ENCODE results near the gene SPO11.
A peak's percentile ranks its signal among the peaks of the same experiment; 100 is the strongest.

The SPO11 gene

GRCh38 chr20:57387463-57387862, 57.9 kb downstream of the SPO11 start:
- TF ChIP-seq CTCF (IDR thresholded peaks at IDR 0.05): no peak
- peaks cover 0 to 28% (median 15%) of the 10 kb centered on the region in 4 donors for H3K4me1 ChIP-seq
- intact Hi-C loops (cut with DNase I; ENCODE audit: low total_unique reads): loop anchor here (5.0 to 10.0 kb wide), 2 partner anchors 195 to 827 kb away; no protein-coding TSS in a partner anchor
- H3K27me3 ChIP-seq: no peaks in the 10 kb centered on the region
- no peak overlapping the region for H3K27ac ChIP-seq
- H3K36me3 ChIP-seq: peaks cover 0 to 18% (median 4%) of the 10 kb centered on the region in 3 donors
- no peak overlapping the region for H3K4me3 ChIP-seq
- DNase-seq: peak in 1 of 2 donors; percentile 15
- no peaks in the 10 kb centered on the region for H3K9me3 ChIP-seq

GRCh38 chr20:57387945-57388371, 58.4 kb downstream of the SPO11 start:
- intact Hi-C loops (cut with DNase I; ENCODE audit: low total_unique reads): loop anchor here (5.0 to 10.0 kb wide), 2 partner anchors 194 to 827 kb away; no protein-coding TSS in a partner anchor
- H3K9me3 ChIP-seq: no peaks in the 10 kb centered on the region

GRCh38 chr20:57388953-57389694, 59.5 kb downstream of the SPO11 start:
- peak; percentile 80 to 90 for DNase-seq
- peak overlapping the region; percentile 35 to 54 for H3K4me3 ChIP-seq
- peaks cover 0 to 45% (median 27%) of the 10 kb centered on the region in 4 donors for H3K4me1 ChIP-seq
- H3K27me3 ChIP-seq: no peaks in the 10 kb centered on the region
- H3K27ac ChIP-seq: peak overlapping the region; percentile 71 to 82
- peak; percentile 25 to 35 for TF ChIP-seq CTCF (IDR thresholded peaks at IDR 0.05)
- intact Hi-C loops (cut with DNase I; ENCODE audit: low total_unique reads): loop anchor here (5.0 to 10.0 kb wide), 2 partner anchors 193 to 826 kb away; no protein-coding TSS in a partner anchor
- no peaks in the 10 kb centered on the region for H3K9me3 ChIP-seq
- peaks cover 0 to 19% (median 4%) of the 10 kb centered on the region in 3 donors for H3K36me3 ChIP-seq

More at GRCh38 chr20:57387945-57388371, 58.4 kb downstream of the SPO11 start:
- no peak for TF ChIP-seq CTCF (IDR thresholded peaks at IDR 0.05)
- Histone ChIP-seq H3K27me3 (no peaks in the 10 kb centered on the region), H3K4me3 (no peak overlapping the region), H3K27ac (no peak overlapping the region), H3K36me3 (peaks cover 0 to 18% (median 4%) of the 10 kb centered on the region in 3 donors), H3K4me1 (peaks cover 0 to 33% (median 18%) of the 10 kb centered on the region in 4 donors)
- DNase-seq: peak; percentile 16 to 59

GRCh38 chr20:57389695-57390603, 60.3 kb downstream of the SPO11 start:
- Histone ChIP-seq H3K36me3 (peaks cover 0 to 15% (median 0%) of the 10 kb centered on the region in 3 donors), H3K9me3 (no peaks in the 10 kb centered on the region), H3K4me3 (peak overlapping the region; percentile 35 to 54), H3K4me1 (peaks cover 0 to 53% (median 32%) of the 10 kb centered on the region in 4 donors), H3K27me3 (no peaks in the 10 kb centered on the region), H3K27ac (peak overlapping the region; percentile 71 to 82)
- intact Hi-C loops (cut with DNase I; ENCODE audit: low total_unique reads): loop anchor here (5.0 to 10.0 kb wide), 2 partner anchors 192 to 825 kb away; no protein-coding TSS in a partner anchor
- TF ChIP-seq CTCF (IDR thresholded peaks at IDR 0.05): no peak
- peak; percentile 23 to 64 for DNase-seq

Data from tibial artery (tissue), 4 donors.